ENCODE measurements around the gene PAXX.
A peak's percentile ranks its signal among the peaks of the same experiment; 100 is the strongest.
"Not testable (repeated sequence)": the region's sequence is repeated elsewhere in the genome, so short reads cannot be mapped to it uniquely, and the experiment has no call there.

PAXX gene

DNA sequence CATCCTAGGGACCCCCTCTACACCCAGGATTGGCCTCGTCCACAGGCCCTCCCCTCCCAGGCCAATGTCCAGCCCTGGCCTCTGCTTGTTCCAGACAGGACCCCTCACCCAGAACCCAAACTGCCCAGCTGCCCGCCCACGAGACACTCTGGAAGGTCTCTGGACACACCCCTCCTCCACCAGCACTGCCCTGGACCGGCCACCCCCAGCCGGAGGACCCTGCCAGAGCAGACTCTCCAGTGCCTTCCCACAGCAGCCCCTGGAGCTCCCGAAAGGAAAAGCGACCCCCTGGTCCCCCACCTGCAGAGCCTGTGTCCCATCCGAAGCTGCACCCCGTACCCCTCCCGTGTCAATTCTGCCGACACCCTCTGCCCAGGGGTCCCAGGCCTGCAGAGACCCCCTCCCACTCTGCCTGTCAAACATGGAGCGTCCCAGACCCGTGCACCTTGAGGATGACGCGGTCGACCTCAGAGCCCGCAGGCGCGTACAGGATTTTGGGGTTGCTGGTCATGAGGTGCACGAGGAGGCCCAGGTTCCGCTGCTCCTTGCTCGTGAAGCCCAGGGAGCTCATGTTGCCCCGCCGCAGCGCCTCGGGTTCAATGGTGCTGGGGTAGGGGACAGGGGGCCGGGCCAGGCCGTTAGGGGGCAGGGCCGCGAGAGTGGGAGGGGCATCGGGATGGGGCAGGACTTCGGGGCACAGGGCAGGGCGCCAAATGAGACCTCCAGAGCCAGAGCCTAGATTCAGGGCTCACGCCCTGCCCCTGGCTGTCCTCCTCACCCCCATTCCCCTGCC lies 27.9 kb downstream of the PAXX start:
- DNase-seq (ENCODE audit: low spot score) = no peak

DNA sequence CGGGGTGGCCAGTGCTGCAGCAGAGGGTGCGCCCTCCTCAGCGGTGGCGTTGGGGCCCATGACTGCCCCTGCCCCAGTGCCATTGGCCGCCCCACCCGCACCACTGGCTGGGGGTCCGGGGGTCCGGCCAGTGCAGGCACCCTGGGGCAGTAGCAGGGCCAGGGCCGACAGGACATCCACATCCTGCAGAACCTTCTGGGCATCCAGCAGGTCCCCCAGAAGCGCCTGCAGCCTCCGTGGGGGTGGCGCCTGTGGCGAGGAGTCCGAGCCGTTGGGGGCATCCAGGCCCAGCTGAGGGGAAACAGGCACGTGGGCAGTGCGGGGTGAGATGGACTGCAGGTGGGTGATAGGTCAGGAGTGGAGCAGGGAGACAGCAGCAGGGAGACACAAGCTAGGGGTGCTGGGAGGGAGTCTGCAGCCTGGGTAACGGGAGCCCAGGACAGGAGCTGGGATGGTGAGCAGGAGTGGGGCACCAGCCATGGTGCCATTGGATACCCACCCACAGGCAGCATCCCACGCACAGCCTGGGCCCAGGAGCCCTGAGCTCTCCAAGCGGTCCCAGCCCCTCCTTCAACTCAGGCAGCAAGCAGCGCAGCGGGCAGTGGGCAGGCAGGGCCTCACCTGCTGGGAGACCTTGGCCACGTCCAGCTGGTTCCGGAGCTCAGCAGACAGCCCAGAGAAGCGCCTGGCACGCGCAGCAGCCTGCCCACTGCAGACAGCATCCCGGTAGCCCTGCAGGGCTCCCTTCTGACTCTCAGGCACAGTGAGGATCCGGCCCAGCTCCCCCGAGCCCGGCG lies 28.7 kb downstream of the PAXX start:
- no peak for DNase-seq (ENCODE audit: low spot score)

DNA sequence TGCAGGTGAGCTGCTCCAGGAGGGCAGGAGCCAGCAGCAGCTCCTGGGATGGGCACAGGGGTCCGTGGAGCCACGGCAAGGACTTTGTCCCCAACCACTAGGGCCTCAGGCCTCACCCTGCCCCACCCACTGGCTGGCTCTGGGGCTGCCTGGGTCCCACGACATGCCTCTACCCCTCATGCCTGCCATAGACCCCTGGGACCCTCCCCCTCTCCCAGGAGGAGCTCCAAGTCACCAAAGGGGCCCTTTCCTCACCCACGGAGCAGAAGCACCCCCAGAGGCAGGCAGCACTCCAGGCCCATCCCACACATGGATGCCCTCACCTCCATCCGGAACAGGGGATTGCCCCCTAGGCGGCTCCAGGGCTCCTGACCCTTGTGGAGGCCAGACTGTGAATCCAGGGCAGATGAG lies 29.4 kb downstream of the PAXX start:
- no peak for DNase-seq (ENCODE audit: low spot score)

DNA sequence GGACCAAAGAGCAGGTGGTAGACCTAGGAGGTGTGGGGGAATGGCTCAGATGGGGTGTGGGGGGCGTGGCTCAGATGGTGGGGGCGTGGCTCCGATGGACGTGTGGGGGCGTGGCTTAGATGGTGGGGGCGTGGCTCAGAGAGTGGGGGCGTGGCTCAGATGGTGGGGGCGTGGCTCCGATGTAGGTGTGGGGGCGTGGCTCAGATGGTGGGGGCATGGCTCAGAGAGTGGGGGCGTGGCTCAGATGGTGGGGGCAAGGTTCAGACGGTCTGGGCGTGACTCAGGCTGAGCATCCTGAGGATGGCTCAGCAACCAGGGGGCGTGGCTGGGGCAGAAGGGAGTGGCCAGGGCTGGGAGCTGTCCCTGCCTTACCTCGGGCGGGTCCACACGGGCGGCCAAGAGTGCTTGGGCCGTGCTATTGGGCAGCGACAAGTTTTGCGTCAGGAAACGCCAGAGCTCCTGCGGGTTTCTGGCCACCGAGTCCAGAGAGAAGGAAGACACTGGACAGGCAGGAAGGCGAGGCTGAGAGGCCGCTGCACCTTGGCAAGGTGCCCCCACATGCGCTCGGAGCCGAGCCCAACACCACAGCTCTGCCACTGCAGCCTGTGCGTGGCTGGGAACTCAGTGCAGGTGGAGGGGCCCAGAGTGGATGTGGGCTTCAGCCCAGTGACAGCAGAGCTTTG lies 29.9 kb downstream of the PAXX start:
- DNase-seq (ENCODE audit: low spot score) = peak; percentile 73

DNA sequence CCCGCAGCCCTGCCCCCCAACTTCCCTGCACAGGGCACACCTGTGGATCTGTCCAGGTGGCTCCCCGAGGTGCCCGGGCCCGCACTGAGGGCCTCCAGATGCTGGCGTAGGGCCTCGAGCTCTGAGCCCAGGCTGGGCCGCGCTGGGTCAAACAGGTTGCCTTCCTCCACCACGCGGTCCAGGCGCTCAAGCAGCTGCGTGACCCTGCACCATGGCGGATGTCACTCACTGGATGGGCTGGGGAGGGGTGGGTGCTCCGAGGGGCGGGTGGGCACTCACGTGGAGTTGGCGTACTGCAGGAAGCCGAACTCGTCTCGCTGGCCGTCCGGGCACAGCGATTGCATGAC lies 30.4 kb downstream of the PAXX start:
- DNase-seq (ENCODE audit: low spot score) = no peak

DNA sequence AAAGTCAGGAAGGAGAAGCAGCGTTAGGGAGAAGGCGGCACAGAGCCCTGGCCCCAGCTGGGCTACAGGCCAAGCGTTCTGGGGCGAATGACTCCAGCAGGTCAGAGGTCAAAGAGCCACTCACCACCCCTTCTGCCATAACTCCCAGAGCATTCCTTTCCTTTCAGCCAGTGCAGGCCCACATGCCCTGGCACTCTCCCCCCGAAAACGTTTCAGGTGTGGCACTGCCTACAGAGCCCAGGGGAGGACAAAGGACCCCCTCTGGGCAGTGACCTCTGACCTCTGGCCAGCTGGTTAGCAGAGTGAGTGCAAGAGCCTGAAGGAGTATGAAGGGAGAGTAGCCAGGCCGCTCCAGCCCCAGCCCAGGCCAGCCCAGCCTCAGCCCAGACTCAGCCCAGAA lies 30.9 kb downstream of the PAXX start:
- no peak for DNase-seq (ENCODE audit: low spot score)

DNA sequence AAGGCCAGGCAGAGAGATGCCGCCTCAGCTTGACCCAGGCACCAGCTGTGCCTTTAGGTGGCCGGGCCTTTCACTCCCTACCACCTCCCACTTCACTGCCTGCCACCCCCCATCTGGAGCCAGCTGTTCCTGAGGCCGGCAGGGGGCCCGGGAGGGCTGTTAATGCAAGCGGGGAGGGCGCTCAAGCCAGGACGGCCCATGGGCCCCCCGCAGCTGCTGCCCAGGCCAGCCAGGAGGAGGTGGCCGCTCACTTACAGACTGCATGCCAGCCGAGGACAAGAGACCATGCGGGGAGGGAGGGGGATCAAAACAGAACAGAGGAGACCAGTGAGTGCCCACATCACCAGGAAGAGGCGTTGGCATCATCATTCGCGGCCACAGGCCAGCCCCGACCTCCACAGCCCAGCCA lies 31.4 kb downstream of the PAXX start:
- DNase-seq (ENCODE audit: low spot score) = no peak

DNA sequence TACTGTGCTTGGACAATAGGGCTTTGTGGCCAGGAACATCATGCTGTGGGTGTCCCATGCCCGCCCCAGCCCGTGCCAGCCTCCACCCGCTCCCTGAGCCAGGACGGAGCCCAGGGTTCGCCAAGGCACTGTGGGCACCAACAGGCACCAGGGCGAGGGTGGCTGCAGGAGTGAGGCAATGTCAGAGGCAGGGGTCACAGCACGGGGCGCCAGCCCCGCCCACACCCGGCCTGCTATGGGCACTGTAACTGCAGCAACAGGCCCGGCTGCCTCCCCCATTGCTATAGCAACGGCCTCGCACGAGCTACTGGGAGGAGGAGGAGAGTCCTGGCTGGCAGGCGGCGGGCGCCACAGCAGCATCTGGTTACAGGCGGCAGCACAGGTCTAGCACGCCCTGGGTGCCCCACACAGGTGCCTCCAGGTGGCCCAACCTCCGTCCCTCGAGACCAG lies 33.3 kb downstream of the PAXX start:
- no peak for DNase-seq (ENCODE audit: low spot score)

DNA sequence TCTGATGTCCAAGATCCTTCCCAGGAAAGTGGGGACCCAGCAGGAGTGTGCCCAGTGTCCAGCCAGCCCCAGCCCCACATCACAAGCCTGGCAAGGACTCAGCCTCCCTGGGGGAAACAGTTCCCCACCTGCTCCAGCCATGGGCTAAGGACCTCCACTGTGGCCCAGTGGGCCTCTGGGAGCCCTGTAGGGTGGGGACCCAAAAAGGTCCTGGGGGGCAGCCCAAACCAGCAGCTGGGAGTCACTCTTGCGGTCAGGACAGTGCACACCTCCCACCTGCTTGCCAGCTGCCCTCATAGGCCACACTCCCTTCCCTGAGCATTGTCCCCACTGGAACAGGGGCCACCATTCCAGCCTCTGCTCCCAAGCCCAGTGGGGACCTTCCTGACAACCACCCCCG lies 34.2 kb downstream of the PAXX start:
- no peak for DNase-seq (ENCODE audit: low spot score)

DNA sequence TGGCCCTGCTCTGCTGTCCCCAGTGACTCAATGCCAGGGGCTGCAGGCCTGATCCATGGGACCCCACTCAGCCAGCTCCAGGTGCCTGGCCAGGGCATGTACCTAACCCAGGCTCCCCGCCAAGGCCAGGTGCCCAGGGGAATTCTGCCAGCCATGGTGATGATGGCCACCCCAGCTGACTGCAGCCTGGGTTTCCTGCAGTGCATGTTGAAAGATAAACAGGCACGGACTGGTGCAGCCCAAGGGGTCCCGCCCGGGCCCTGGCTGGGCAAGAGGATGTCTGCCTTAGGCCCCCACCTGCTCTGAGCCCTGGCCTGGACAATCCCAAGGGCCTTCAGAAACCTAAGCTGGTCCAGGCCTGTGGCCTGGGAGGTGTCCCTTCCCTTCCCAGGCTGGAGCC lies 34.6 kb downstream of the PAXX start:
- DNase-seq (ENCODE audit: low spot score) = no peak

DNA sequence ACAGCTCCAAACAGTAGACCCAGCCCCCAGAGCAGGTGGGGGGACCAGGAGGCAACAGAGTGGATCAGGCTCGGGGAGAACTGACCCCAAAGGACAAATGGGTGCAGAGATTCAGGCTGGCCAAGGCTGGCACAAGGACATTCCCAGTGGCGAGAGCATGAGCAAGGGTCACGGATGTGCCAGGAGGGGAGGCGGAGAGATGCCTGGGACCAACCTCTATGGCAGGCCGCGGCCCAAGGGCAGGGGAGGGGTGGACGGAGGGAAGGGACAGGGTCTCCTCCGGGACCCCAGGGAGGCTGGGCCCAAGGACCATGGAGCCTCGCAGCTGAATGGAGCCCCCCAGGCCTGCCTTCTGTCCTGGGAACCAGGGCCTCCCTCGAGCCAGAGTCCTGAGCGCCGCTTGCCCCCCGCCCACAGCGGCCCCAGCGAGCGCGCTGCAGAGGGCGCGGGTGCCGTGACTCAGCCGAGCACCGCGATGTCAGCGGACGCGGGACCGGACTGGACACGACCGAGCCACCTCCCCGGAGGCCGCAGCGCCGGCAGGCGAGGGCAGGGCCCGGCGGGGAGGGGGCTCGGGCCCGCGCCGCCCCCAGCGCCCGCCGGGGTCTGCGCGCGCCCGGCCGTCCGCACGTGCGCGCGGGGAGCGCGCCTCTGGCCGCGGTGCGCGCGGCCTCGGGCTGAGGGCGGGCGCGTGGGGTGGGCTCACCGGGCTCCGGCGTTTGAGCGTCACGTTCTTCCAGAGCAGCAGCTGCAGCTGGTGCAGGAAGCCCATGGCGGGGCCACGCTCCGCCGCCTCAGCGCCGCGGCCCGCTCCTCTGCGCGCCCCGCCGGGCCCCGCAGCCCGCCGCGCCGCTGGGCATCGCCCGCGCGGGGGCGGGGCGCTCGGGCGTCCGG lies 35.4 kb downstream of the PAXX start, which contains the start of gene ABCA2:
Gene ABCA2, minus strand, starts transcription at position 869 of the 894 bp plus-strand sequence. Its CDS starts 97 bp downstream, at position 772.
- DNase-seq (ENCODE audit: low spot score) = no peak

DNA sequence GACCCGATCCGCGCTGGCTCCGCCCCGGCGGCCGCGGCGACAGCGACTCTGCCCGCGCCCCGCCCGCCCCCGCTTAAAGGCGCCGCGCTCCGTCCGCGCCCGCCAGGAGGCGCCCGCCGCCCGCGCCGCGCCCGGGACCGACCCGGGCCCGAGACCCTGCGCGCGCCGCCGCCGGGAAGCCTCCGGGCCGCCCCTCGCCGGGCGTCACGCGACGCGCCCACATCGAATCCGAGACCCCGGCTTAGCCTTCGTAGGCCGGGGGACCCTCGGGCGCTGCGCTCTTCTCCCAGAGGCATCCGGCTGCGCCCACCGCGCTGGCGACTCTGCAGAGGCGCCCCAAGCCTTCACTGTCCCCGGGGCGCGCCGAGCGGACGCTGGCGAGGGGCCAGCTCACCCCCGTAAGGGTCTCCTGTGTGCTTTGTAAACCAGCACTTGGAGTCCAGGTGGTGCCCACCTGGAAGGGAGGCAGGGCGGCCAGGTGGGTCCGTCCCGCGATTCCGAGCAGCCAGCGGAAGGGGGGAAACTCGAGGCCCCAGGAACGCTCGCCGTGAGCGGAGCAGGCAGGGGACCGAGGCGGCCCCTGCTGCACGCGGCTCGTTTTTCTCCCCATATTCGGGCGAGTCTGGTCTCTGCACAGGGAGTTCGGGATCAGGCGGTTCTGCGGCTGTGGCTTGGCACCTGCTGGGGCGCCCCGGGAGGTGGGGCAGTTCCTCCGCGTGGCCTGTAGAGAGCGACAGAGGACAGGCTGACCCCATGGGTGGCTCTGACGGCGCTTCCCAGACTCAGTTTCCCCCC lies 36.2 kb downstream of the PAXX start:
- DNase-seq (ENCODE audit: low spot score) = peak; percentile 95

DNA sequence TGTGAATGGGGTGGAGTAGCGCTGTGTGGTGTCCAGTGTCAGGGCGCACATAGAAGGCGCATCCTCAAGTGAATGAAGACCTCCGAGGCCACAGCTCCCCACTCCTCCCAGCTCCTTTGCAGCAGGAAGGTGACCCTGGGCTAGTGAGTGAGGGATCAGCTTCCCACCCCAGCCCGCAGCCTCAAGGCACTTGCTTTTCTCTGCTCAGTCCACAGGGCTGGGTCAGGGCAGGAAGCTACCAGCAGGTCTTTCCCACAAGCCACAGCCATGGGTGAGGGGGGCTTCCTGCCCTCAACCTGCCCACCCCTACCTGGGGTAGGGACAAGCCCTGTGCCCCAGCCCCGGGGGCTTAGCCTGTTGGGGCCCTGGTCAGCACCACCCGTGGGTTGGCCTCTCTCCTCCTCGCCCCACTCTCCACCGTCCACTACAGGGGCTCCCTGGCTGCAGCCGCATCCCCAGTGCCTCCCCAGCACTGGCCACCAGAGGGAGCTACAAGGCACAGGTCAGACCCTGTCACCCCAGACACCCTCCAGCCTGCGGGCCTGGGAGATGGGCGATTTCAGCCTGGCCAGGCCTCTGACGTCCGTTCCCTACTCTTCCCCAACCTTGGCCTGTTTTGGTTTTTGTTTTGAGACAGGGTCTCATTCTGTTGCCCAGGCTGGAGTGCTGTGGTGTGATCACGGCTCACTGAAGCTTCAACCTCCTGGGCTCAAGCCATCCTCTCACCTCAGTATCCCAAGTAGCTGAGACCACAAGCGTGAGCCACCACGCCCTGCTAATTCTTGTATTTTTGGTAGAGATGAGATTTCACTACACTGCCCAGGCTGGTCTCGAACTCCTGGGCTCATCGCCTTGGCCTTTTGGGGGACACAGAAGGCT lies 37.1 kb downstream of the PAXX start:
- peak; percentile 76 for DNase-seq (ENCODE audit: low spot score)

DNA sequence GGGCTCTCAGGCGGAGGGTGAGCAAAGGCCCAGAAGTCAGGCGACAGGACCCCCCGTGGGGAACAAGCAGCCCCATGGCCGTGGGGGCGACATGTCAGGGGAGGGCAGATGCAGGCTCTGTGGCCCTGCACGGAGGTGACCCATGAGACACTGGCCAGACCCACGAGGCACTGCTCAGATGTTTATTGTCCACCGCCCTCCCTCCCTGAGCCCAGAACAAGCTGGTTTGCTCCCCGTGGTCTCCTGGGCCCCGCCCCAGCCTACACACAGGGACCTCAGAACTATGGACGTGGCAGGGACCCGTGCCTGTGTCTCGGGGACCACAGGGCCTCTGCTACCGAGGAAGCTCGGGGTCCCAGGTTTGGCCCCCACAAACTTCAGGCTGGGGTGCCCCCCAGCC lies 37.8 kb downstream of the PAXX start:
- DNase-seq (ENCODE audit: low spot score) = no peak

DNA sequence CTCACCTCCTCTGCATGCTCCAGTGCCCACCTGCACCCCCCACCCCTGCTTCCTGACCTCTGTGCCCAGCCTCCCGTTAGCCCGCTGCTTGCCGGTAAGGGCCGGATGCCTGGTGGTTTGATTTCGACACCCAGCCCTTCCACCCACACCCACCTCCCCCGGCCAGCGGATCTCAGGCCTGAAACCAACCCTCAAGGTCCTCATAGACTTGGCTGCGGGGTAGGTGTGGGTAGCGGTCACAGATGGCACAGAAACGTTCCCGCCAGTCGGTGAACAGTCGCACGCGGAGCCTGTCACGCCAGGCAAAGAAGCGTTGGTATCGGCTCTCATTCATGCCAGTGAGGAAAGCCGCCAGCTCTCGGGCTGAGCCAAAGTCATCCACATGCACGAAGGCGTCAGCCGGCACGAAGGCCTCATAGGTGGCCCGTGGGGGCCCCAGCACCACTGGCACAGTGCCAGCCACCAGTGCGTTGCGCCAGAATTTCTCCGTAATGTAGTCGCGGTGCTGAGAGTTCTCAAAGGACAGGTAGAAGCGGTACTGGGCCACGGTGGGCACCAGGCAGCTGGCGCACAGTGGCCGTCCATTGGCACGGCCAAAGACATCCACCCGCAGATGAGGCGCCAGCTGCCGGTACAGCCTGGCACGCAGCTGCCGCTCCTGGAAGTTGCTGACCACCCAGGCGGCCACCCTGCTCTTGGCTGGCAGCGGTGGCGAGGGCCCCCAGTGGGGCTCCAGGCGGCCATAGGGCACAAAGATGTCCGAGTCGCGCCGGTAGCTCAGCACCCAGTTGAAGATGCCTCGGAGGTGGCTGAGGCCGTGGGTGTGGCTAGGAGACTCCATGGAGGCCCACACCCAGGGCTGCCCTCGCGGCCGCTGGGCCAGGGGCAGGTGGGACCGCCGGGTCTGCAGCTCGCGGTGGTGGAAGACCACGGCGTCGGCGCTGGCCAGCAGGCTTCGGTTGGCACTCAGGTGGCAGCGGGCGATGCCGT lies 38.6 kb downstream of the PAXX start:
- DNase-seq (ENCODE audit: low spot score) = no peak

DNA sequence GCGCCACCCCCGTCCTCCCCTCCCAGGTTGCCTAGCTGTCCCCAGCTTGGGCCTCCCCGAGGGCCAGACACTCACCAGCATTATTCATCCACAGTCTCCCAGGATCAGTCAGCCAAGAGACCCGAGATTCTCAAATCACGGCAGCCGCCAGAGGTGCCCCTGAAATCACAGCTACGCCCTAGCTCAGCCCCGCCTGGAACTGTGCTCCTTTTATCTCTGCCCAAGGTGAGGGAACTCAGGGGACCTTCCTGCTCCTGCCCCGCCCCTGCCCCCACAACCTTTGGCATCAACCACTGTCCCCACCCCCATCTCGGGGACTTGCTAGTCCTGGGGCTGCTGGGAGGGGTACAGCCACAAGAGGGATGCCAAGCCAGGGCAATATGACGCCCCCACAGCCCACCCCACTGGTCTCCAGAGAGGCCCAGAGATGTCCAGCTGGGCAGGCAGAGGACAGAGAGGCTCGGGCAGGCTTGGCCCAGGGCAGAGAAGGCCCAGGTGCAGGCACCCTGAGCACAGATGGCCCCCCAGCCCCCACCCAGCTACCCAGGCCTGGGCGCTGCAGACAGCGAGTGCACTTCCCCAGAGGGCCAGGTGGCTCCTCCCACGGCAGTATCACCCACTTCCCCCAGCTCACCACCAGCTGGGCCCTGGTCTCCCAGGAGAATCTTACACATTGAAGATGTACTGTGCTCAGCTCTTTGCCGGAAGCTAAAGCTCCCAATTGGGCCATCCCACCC lies 39.9 kb downstream of the PAXX start, which contains the start of gene FUT7:
Gene FUT7, minus strand, starts transcription at position 185 of the 737 bp plus-strand sequence. Its CDS starts 97 bp downstream, at position 88.
- DNase-seq (ENCODE audit: low spot score) = peak; percentile 61

DNA sequence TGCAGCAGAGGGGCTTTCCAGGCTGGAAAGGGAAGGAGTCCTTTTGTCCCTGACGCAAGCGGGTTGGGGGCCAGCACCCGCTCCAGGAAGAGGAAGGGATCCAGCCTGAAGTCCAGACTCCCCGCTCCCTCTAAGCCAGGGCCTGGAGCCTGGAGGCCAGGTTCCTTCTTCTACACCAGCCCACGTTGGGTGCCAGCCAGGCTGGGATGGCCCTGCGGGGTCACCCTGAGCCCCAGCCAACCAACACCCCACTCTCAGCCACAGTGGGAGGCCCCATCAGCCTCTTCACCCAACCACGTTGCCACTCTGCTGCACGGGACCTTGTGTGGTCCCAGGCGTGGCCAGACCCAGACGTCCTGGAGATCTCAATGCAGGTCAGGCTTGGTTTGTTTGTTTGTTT lies 40.6 kb downstream of the PAXX start:
- DNase-seq (ENCODE audit: low spot score) = no peak

DNA sequence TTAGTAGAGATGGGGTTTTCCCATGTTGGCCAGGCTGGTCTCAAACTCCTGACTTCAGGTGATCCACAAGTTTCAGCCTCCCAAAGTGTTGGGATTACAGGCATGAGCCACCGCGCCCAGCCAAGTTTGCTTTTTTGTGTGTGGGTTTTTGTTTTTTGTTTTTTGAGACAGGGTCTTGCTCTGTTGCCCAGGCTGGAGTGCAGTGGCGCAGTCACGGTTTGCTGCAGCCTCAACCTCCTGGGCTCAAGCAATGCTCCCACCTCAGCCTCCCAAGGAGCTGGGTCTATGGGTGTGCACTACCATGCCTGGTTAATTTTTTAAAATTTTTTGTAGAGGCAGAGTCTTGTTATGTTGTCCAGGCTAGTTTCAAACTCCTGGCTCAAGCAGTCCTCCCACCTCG lies 41.3 kb downstream of the PAXX start:
- not testable (repeated sequence) for DNase-seq (ENCODE audit: low spot score)
